VCaP (cell line): ENCODE results near the gene DOCK4.

ENCODE experiments used
- H3K27ac ChIP-seq: fragments of 450-650 bp; 2 replicates; pipeline ENCODE4 v1.5.1; 2017
- CTCF ChIP-seq: fragments of 450-650 bp; conservative IDR thresholded peaks from 2 replicates; pipeline ENCODE4 v1.5.1; 2017; ENCODE audit warnings: mild to moderate bottlenecking, moderate library complexity

The DOCK4 gene

DNA sequence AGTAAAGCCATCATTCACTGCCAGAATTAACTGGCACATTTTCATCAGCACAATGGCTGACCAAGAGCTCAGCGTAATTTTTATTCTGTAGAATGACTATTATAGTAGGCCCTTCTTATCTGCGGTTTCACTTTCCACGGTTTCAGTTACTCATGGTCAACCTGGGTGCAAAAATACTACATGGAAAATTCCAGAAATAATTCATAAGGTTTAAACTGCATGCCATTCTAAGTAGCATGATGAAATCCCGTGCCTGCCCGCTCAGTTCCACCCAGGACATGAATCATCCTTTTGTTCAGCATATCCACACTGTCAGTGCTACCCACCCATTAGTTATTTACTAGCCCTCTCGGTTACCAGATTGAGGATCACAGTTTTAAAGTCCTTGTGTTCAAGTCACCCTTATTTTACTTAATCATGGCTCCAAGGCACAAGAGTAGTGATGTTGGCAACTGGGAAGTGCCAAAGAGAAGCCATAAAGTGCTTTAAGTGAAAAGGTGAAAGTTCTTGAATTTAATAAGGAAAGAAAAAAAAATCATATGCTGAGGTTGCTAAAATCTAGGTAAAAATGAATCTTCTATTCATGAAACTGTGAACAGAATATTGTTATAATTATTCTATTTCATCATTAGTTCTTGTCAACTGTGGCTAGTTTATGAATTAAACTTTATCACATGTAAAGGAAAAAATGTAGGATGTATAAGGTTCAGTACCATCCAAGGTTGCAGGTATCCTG is 204.9 kb downstream of the DOCK4 start:
- H3K27ac ChIP-seq, result no peak overlapping the region
- TF ChIP-seq CTCF, result no peak

DNA sequence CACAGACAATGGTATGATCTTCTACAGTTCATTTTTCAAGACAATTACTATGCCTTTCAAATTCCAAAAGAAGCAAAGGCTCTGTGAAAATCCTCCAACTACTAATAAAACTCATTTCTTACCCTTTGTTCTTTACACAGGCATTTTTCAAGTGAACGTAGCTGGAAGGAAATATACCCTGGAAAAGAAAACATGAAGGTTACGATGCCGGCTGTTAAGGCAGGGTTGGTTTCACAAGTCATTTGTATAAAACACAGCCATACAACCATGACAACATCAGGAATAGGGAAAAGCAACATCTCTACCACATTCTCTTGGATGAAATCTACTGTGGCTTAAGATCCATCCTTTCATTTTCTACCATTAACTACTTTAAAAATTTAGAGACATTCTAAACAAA is 207.9 kb downstream of the DOCK4 start:
- TF ChIP-seq CTCF, result no peak
- H3K27ac ChIP-seq, result no peak overlapping the region

- TF ChIP-seq CTCF, result no peak
- no peak overlapping the region for H3K27ac ChIP-seq
These were observed 208.7 kb downstream of the DOCK4 start for GRCh38 chr7:111997546-111997945.

- no peak for TF ChIP-seq CTCF
- H3K27ac ChIP-seq, result no peak overlapping the region
These were observed 213.6 kb downstream of the DOCK4 start for GRCh38 chr7:111992601-111993000.

DNA sequence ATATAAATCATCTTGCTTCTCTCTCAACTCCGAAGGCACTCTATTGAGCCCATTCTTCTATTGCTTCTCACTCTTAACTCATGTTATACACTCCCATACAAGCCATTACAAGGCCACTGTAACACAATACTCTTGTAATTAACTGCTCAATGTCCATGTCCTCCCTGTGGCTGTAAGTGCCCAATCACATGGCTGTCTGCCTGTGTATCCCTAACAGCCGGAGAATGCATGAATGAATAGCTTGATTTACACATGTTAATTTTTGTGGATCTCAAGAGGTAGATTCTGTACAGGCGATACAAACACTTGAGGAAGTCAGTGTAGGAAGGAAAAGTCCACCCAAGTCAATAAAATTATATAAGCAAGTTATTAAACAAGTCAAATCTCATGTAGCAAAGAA is 215.6 kb downstream of the DOCK4 start:
- no peak overlapping the region for H3K27ac ChIP-seq
- no peak for TF ChIP-seq CTCF

DNA sequence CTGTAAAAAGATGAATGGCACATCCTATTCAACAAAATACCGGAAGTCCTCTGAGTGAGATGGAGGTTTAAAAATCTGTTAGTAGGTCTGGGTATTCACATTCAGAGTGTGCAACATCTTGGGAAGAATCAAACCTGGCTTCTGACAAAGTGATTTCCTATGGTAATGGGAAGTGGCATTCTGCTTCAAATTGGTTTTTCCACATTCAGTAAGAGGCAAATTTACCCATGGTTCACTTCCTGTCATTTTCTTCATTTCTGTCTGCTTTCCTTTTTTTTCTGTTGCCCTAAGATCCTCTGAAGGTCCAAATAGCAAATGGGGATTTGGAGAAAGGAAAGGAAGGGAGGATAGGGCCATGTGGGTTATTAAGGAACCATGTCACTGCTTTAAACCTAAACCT is 218.3 kb downstream of the DOCK4 start:
- TF ChIP-seq CTCF, result no peak
- H3K27ac ChIP-seq, result no peak overlapping the region

- TF ChIP-seq CTCF, result no peak
- H3K27ac ChIP-seq, result no peak overlapping the region
These were observed 218.9 kb downstream of the DOCK4 start for GRCh38 chr7:111987115-111987826.
